GM19452 (cell line): ENCODE results near the gene CTLA4.
"Not testable (repeated sequence)": the region's sequence is repeated elsewhere in the genome, so short reads cannot be mapped to it uniquely, and the experiment has no call there.

ENCODE experiments used
- ATAC-seq: cut with Tn5 transposase; IDR thresholded peaks from one replicate; pipeline ENCODE4 v1.9.1; 2021; ENCODE audit not compliant: unreplicated experiment

Gene CTLA4

GRCh38 chr2:203855274-203855673 is 12.3 kb upstream of the CTLA4 start:
- no peak for ATAC-seq

DNA sequence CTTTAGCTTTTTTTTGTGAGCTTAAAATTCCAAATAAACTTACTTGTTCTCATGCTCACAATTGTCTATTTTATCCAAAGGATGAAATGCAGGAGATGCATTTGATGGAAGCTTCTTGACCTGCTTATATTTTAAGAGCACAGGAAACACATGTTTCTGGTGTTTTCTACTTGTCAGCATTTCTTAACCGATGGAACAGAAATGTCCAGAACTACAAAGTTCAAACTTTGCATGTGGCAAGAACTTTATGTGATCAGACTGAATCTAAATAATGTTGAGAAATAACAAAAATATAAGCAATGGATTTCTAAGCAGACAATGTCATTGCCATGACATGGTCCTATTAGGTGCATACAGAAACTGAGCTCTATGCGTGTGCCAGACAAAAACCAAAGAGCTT is 9.9 kb upstream of the CTLA4 start:
- ATAC-seq = no peak

DNA sequence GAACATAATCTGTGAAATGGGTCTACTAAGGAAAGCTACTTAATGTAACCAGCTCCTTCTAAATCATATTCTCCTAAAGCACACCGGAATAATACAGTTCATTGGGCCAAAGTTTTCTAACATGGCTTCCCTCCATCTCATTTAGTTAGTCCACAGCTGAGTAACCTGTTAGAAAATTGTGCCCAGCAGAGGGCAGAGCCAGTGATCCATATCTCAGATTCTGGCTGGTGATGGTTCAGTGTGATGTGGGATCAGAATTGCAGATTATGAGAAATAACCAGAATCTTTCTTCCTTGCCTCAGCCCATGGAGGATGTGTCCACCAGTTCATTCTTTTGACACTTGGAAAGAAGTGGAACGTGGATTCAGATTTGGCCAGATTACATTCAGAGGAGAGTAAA is 9.4 kb upstream of the CTLA4 start:
- ATAC-seq = no peak

- no peak for ATAC-seq
These were observed 8.4 kb upstream of the CTLA4 start for GRCh38 chr2:203859030-203859789.

DNA sequence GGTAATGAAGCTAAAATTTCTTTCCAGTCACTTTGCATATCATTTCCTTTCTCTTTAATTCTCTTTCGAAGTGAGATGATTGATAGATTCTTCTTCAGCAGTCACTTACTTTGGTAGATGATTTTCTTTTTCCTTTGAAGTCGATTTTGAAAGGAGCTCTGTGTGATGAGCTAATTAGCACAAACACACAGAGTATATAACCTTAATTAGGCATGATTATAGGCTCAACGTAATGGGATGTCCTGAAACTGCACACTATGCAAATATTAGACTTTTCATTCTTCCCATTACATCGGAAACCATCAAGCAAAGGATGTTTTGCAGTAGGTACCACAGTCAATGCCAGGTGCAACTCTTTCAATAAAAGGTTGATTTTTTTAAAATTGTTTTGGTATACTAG is 6.4 kb upstream of the CTLA4 start:
- ATAC-seq = no peak

GRCh38 chr2:203861607-203862006 is 6.0 kb upstream of the CTLA4 start:
- no peak for ATAC-seq

- no peak for ATAC-seq
These were observed 1.9 kb downstream of the CTLA4 start for GRCh38 chr2:203869223-203870042.

DNA sequence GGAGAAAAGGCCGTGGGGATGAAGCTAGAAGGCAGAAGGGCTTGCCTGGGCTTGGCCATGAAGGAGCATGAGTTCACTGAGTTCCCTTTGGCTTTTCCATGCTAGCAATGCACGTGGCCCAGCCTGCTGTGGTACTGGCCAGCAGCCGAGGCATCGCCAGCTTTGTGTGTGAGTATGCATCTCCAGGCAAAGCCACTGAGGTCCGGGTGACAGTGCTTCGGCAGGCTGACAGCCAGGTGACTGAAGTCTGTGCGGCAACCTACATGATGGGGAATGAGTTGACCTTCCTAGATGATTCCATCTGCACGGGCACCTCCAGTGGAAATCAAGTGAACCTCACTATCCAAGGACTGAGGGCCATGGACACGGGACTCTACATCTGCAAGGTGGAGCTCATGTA is 2.9 kb downstream of the CTLA4 start:
- ATAC-seq = no peak

GRCh38 chr2:203870941-203871340 is 3.4 kb downstream of the CTLA4 start:
- ATAC-seq = no peak

- peak; percentile 97 for ATAC-seq
These were observed 3.9 kb downstream of the CTLA4 start for GRCh38 chr2:203871371-203871983.

GRCh38 chr2:203873461-203873860 is 5.9 kb downstream of the CTLA4 start:
- no peak for ATAC-seq

DNA sequence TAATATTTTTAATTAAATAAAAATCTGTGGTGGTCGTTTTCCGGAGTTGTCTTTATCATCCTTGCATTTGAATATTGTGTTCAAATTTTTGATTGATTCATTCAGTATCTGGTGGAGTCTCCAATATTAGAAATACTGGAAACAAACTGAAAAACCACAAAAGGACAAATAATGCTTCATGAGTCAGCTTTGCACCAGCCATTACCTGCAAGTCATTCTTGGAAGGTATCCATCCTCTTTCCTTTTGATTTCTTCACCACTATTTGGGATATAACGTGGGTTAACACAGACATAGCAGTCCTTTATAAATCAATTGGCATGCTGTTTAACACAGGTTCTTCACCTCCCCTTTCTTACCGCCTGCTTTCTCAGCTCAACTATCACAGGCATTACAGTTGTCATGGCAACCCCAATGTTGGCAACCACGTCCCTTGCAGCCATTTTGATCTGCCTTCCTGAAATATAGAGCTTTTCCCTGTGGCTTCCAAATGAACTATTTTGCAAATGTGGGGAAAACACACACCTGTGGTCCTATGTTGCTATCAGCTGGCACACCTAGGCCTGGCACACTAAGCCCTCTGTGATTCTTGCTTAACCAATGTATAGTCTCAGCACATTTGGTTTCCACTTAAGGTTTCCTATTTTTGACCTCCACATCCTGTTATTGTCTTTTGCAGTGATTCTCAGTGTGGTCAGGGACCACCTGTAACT is 6.5 kb downstream of the CTLA4 start:
- ATAC-seq = no peak

- no peak for ATAC-seq
These were observed 7.9 kb downstream of the CTLA4 start for GRCh38 chr2:203875471-203875870.

GRCh38 chr2:203876328-203876727 is 8.8 kb downstream of the CTLA4 start:
- no peak for ATAC-seq

- no peak for ATAC-seq
These were observed 10.5 kb downstream of the CTLA4 start for GRCh38 chr2:203878063-203878462.

GRCh38 chr2:203880557-203881125 is 13.1 kb downstream of the CTLA4 start:
- ATAC-seq = no peak

DNA sequence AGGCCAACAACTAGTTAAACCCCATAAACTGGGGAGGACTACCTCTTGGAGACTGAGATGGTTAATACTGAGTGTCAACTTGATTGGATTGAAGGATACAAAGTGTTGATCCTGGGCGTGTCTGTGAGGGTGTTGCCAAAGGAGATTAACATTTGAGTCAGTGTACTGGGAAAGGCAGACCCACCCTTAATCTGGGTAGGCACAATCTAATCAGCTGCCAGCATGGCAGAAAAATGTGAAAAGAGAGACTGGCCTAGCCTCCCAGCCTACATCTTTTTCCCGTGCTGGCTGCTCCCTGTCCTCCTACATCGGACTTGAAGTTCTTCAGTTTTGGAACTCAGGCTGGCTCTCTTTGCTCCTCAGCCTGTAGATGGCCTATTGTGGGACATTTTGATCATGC is 13.6 kb downstream of the CTLA4 start:
- not testable (repeated sequence) for ATAC-seq

DNA sequence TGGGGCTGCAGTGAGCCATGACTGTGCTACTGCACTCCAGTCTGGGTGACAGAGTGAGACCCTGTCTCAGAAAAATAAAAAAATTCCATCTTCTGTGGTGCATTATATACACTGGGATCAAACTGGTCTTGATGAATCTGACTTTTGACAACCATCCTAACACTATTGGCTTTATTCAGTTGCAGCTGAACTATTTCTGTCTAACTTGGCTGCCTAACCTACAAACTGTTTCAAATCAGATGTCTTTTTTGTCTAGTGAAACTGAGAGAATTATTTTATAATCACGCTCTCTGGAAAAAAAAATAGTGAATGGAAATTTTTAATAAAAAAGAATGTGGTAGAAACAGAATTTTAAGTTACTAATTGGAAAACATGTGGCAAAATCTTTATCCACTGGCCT is 15.0 kb downstream of the CTLA4 start:
- ATAC-seq = no peak

GRCh38 chr2:203886661-203887151 is 19.1 kb downstream of the CTLA4 start:
- no peak for ATAC-seq

- no peak for ATAC-seq
These were observed 20.1 kb downstream of the CTLA4 start for GRCh38 chr2:203887677-203888076.

DNA sequence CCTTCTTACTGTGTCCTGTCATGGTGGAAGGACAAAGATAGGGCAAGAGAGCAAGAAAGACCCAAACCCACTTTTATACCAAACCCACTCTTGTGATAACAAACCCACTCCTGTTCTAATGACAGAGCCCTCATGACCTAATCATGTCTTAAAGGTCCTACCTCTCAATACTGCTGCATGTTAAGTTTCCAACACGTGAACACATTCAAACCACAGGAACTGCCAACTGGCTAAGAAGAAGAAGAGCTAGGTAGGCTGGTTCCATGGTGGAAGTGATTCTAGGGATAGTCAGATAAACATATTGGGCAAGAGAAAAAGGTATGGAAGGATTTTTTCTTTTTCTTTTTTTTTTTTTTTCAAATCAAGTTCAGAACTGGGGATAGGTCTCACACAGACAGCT is 22.0 kb downstream of the CTLA4 start:
- ATAC-seq = no peak
